HG02798 (cell line): ENCODE results near the gene ZNF594.
"Not testable (repeated sequence)": the region's sequence is repeated elsewhere in the genome, so short reads cannot be mapped to it uniquely, and the experiment has no call there.

Source experiments
- ATAC-seq: cut with Tn5 transposase; IDR thresholded peaks from one replicate; pipeline ENCODE4 v1.9.1; 2021; ENCODE audit warnings: mild to moderate bottlenecking; ENCODE audit not compliant: unreplicated experiment, poor library complexity

Gene ZNF594

GRCh38 chr17:5203178-5203907 is 11.7 kb upstream of the ZNF594 start:
- ATAC-seq, result no peak

GRCh38 chr17:5201011-5201410 is 9.3 kb upstream of the ZNF594 start:
- no peak for ATAC-seq

- ATAC-seq, result no peak
These were observed 8.7 kb upstream of the ZNF594 start for GRCh38 chr17:5200360-5200759.

- no peak for ATAC-seq
These were observed 6.8 kb upstream of the ZNF594 start for GRCh38 chr17:5198472-5198871.

GRCh38 chr17:5194346-5194745 is 2.7 kb upstream of the ZNF594 start:
- ATAC-seq, result no peak

- ATAC-seq, result no peak
These were observed 7.4 kb downstream of the ZNF594 start for GRCh38 chr17:5184288-5184687.

- no peak for ATAC-seq
These were observed 8.3 kb downstream of the ZNF594 start for GRCh38 chr17:5183410-5183793.

- ATAC-seq, result no peak
These were observed 8.9 kb downstream of the ZNF594 start for GRCh38 chr17:5182597-5183409.

- no peak for ATAC-seq
These were observed 10.0 kb downstream of the ZNF594 start for GRCh38 chr17:5181509-5182305.

- no peak for ATAC-seq
These were observed 12.7 kb downstream of the ZNF594 start for GRCh38 chr17:5179003-5179402.

- not testable (repeated sequence) for ATAC-seq
These were observed 16.6 kb downstream of the ZNF594 start for GRCh38 chr17:5175027-5175426.

- not testable (repeated sequence) for ATAC-seq
These were observed 25.7 kb downstream of the ZNF594 start for GRCh38 chr17:5165791-5166564.

- no peak for ATAC-seq
These were observed 27.2 kb downstream of the ZNF594 start for GRCh38 chr17:5164436-5164835.

GRCh38 chr17:5161793-5162192 is 29.9 kb downstream of the ZNF594 start:
- ATAC-seq, result not testable (repeated sequence)

GRCh38 chr17:5160702-5161101 is 31.0 kb downstream of the ZNF594 start:
- ATAC-seq, result not testable (repeated sequence)

- not testable (repeated sequence) for ATAC-seq
These were observed 45.5 kb downstream of the ZNF594 start for GRCh38 chr17:5146122-5146521.

GRCh38 chr17:5142877-5143276 is 48.8 kb downstream of the ZNF594 start:
- not testable (repeated sequence) for ATAC-seq

GRCh38 chr17:5139458-5139732 is 52.3 kb downstream of the ZNF594 start:
- ATAC-seq, result no peak

GRCh38 chr17:5138616-5139457 is 52.8 kb downstream of the ZNF594 start:
- no peak for ATAC-seq

GRCh38 chr17:5138198-5138544 is 53.5 kb downstream of the ZNF594 start:
- ATAC-seq, result not testable (repeated sequence)
